ENCODE data around the gene ZNF253. TPM values are rescaled to one million over a fixed set of nuclear protein-coding genes. Genes with fewer than 3 reads are reported as not detected.

Gene ZNF253
- total and polyA plus RNA-seq, 2 of the 13 experiments (the other 11 are each of a cell fraction or from before 2014, with no cell fraction given) = 3.5 to 10.6 TPM

- TF ChIP-seq AHDC1 (CRISPR knock-in tag; IDR thresholded peaks at IDR 0.05; ENCODE audit: borderline replicate concordance) = no peak
- no peak for TF ChIP-seq ZNF550 (CRISPR knock-in tag; IDR thresholded peaks at IDR 0.05; ENCODE audit: borderline replicate concordance)
- peak; percentile 23 for TF ChIP-seq CBX1 (IDR thresholded peaks at IDR 0.05; ENCODE audit: low read depth)
- no peak for TF ChIP-seq HNRNPUL1 (IDR thresholded peaks at IDR 0.05; ENCODE audit: low read depth, low read length)
- TF ChIP-seq SP2 (CRISPR knock-in tag; IDR thresholded peaks at IDR 0.05) = peak; percentile 74
- 0 out of 2 replicates have a peak, but pooled peaks have one; percentile 32 for TF ChIP-seq ZNF589 (CRISPR knock-in tag; conservative IDR thresholded peaks at IDR 0.05)
- TF ChIP-seq GTF2F1 (IDR thresholded peaks at IDR 0.05; ENCODE audit: low read length) = no peak
- no peak for TF ChIP-seq ZIK1 (CRISPR knock-in tag; IDR thresholded peaks at IDR 0.05; ENCODE audit: borderline replicate concordance, low read depth)
- TF ChIP-seq ZNF451 (CRISPR knock-in tag; IDR thresholded peaks at IDR 0.05) = no peak
- TF ChIP-seq JARID2 (CRISPR knock-in tag; IDR thresholded peaks at IDR 0.05; ENCODE audit: insufficient replicate concordance) = no peak
- TF ChIP-seq NR2F2 (IDR thresholded peaks at IDR 0.05; ENCODE audit: borderline replicate concordance, low read depth) = no peak
- no peak for TF ChIP-seq XRCC5 (optimal IDR thresholded peaks at IDR 0.05; ENCODE audit: low read length)
- no peak for TF ChIP-seq SKI (IDR thresholded peaks at IDR 0.05; ENCODE audit: partially characterized antibody)
- TF ChIP-seq ZNF354B (CRISPR knock-in tag; IDR thresholded peaks at IDR 0.05) = no peak; the same call in 1 of the 2 replicates
- no peak for TF ChIP-seq PAXIP1 (CRISPR knock-in tag; conservative IDR thresholded peaks at IDR 0.05)
- TF ChIP-seq POLR2AphosphoS2 (IDR thresholded peaks at IDR 0.05; ENCODE audit: low read depth, low read length) = 0 out of 2 replicates have a peak, but pooled peaks have one; percentile 44
- TF ChIP-seq MTA1 (CRISPR knock-in tag; IDR thresholded peaks at IDR 0.05; ENCODE audit: borderline replicate concordance) = no peak
- no peak for TF ChIP-seq GLMP (CRISPR knock-in tag; IDR thresholded peaks at IDR 0.05; ENCODE audit: borderline replicate concordance)
- no peak for TF ChIP-seq TBL1XR1 (IDR thresholded peaks at IDR 0.05; ENCODE audit: borderline replicate concordance, low read length, partially characterized antibody)
Measured at GRCh38 chr19:19865750-19866610, at the start of gene ZNF253 (continued).

Measured in HepG2 (cell line).